Common myeloid progenitor, CD34-positive (primary cell): ENCODE data around the gene VEGFB. TPM values are rescaled to one million over a fixed set of nuclear protein-coding genes. Genes with fewer than 3 reads are reported as not detected.

ENCODE experiments used
- CTCF ChIA-PET: fragments of 350-600 bp; sonication (Branson Sonifier 250); formaldehyde crosslinking; loops from one replicate; lab custom pipeline; 2021; ENCODE audit warnings: antibody characterized with exemption; lab: Charles Lee
- POLR2A ChIA-PET: fragments of 350-600 bp; sonication (Branson Sonifier 250); formaldehyde crosslinking; loops from one replicate; lab custom pipeline; 2021; ENCODE audit warnings: antibody characterized with exemption; lab: Charles Lee
- DNase-seq, 3 donors: peaks; one replicate each; pipeline versions ENCODE4 v3.0.0 to v3.0.0-alpha.2; 2013
- H3K27ac ChIP-seq, 2 experiments: 1 replicate in 1 of 2; 2 replicates in 1 of 2; pipeline ENCODE4 v1.7.0; 2013; ENCODE audit warnings: inconsistent platforms in 2 of 2, low read length in 2 of 2, mild to moderate bottlenecking in 2 of 2, low read depth in 1 of 2, moderate library complexity in 1 of 2; ENCODE audit not compliant: severe bottlenecking in 2 of 2, insufficient read depth in 1 of 2, poor library complexity in 1 of 2
- H3K27me3 ChIP-seq, 5 experiments: replicated peaks in 2 of 5; 1 replicate in 3 of 5; 2 replicates in 2 of 5; pipeline versions ENCODE4 v1.6.1 to v1.7.0; 2013; ENCODE audit warnings: low read length in 4 of 5, mild to moderate bottlenecking in 2 of 5, moderate library complexity in 2 of 5, inconsistent platforms in 1 of 5; ENCODE audit not compliant: insufficient read depth in 5 of 5, control insufficient read depth in 4 of 5
- H3K36me3 ChIP-seq, 4 experiments: 1 replicate in 2 of 4; 2 replicates in 2 of 4; pipeline versions ENCODE4 v1.6.1 to v1.7.0; 2013; ENCODE audit warnings: low read length in 3 of 4, control low read depth in 1 of 4, mild to moderate bottlenecking in 1 of 4; ENCODE audit not compliant: control insufficient read depth in 4 of 4, insufficient read depth in 4 of 4
- H3K4me1 ChIP-seq, 4 experiments: 1 replicate in 3 of 4; 2 replicates in 1 of 4; pipeline versions ENCODE4 v1.6.1 to v1.7.1; 2013; ENCODE audit warnings: low read length in 3 of 4, mild to moderate bottlenecking in 3 of 4, control low read depth in 1 of 4, inconsistent platforms in 1 of 4, moderate library complexity in 1 of 4; ENCODE audit not compliant: control insufficient read depth in 4 of 4, insufficient read depth in 4 of 4; ENCODE audit errors: control extremely low read depth in 1 of 4
- H3K4me3 ChIP-seq, 7 experiments: 1 replicate in 4 of 7; 2 replicates in 3 of 7; pipeline versions ENCODE4 v1.5.1 to v1.7.0; 2013; ENCODE audit warnings: mild to moderate bottlenecking in 7 of 7, low read length in 6 of 7, moderate library complexity in 6 of 7, inconsistent platforms in 2 of 7, low read depth in 2 of 7, control low read depth in 1 of 7; ENCODE audit not compliant: insufficient read depth in 4 of 7, control insufficient read depth in 1 of 7; ENCODE audit errors: extremely low read depth in 1 of 7
- H3K9me3 ChIP-seq, 5 experiments: 1 replicate in 4 of 5; 2 replicates in 1 of 5; pipeline versions ENCODE4 v1.6.1 to v1.7.1; 2013; ENCODE audit warnings: low read length in 4 of 5, mild to moderate bottlenecking in 2 of 5, inconsistent platforms in 1 of 5, low read depth in 1 of 5, moderate library complexity in 1 of 5; ENCODE audit not compliant: control insufficient read depth in 4 of 5, insufficient read depth in 2 of 5; ENCODE audit errors: control extremely low read depth in 1 of 5
- WGBS: methylation state at CpG from one replicate; pipeline ENCODE4 v1.1.5; 2013; ENCODE audit not compliant: insufficient coverage; 5-methylcytosine and 5-hydroxymethylcytosine counted together
- polyA plus RNA-seq: library from polyadenylated mRNA; unstranded; fragments of 120-200 nt; gene quantifications from one replicate; pipeline ENCODE4 v1.2.1, GENCODE V29; 2013

Gene VEGFB
- 38.6 TPM for polyA plus RNA-seq

- no peaks in the 10 kb centered on the region for H3K9me3 ChIP-seq
- H3K36me3 ChIP-seq, result peaks cover 0 to 21% (median 16%) of the 10 kb centered on the region in 4 experiments
- peak in 2 of 3 donors; percentile 54 to 60 for DNase-seq
- peak within 1 kb of the TSS in 1 of 2 experiments; percentile 58 for H3K27ac ChIP-seq
- WGBS, result 9% methylated on average over 47 of the region's 62 CpGs
- peak within 1 kb of the TSS; percentile 29 to 84 (median 70) for H3K4me3 ChIP-seq
- ChIA-PET POLR2A (interaction anchor here (1.0 kb wide), 1 partner anchor 26 kb away, joined by 3 read pairs; no protein-coding TSS in a partner anchor), CTCF (interaction anchor here (1.3 to 5.4 kb wide), 3 partner anchors 11 to 28 kb away, joined by 6 to 58 read pairs (median 13); partner anchors contain the start of gene FERMT3)
- H3K4me1 ChIP-seq, result peaks cover 0 to 44% (median 41%) of the 10 kb centered on the region in 4 experiments
- no peaks in the 10 kb centered on the region for H3K27me3 ChIP-seq
These were observed at the start of gene VEGFB for GRCh38 chr11:64233913-64234586. Gene VEGFB (plus strand): TSS chr11:64234584. CDS start chr11:64234834, 250 bp downstream.

DNA sequence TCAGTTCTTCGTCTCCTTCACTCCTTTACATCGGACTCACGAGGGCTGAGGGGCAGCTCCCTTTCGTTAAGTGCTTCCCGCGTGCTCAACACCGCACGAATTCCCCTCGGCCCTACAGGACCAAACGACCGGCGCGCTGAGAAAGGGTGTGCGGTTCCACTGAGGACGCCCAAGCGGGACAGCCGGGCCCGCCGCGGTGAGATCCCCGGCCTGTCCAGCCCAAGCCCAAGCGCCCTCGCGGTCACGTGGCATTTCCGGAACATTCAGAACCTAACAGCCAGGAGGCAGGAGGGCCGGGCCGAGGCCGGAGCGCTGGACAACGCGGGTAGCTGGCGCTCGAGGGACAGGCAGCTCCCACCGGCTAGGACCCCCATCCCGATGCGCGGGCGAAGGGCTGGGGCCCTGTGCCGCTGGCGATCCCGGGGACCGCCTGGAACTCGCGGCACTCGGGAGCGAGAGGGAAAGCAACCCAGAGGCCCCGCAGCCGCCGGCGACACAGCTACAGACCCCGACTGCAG, 49.1 kb upstream of the VEGFB start:
- Histone ChIP-seq H3K4me3 (peak overlapping the region; percentile 52 to 89 (median 74)), H3K27me3 (no peaks in the 10 kb centered on the region), H3K9me3 (no peaks in the 10 kb centered on the region), H3K27ac (peak overlapping the region; percentile 47 to 74), H3K36me3 (peaks cover 0 to 11% (median 4%) of the 10 kb centered on the region in 4 experiments), H3K4me1 (peaks cover 3 to 47% (median 21%) of the 10 kb centered on the region in 4 experiments)
- ChIA-PET CTCF (interaction anchor here (0.7 to 10.3 kb wide), 8 partner anchors 11 to 118 kb away, joined by 3 to 88 read pairs (median 3); partner anchors contain the start of gene FERMT3), POLR2A (interaction anchor here (0.6 to 4.1 kb wide), 10 partner anchors 10 to 1411 kb away, joined by 3 to 19 read pairs (median 5); partner anchors contain the start of genes FERMT3, MACROD1, NUDT22 and TRPT1)
- WGBS, result under 1% methylated on average over 51 of the region's 52 CpGs
- peak in 1 of 3 donors; percentile 40 for DNase-seq

DNA sequence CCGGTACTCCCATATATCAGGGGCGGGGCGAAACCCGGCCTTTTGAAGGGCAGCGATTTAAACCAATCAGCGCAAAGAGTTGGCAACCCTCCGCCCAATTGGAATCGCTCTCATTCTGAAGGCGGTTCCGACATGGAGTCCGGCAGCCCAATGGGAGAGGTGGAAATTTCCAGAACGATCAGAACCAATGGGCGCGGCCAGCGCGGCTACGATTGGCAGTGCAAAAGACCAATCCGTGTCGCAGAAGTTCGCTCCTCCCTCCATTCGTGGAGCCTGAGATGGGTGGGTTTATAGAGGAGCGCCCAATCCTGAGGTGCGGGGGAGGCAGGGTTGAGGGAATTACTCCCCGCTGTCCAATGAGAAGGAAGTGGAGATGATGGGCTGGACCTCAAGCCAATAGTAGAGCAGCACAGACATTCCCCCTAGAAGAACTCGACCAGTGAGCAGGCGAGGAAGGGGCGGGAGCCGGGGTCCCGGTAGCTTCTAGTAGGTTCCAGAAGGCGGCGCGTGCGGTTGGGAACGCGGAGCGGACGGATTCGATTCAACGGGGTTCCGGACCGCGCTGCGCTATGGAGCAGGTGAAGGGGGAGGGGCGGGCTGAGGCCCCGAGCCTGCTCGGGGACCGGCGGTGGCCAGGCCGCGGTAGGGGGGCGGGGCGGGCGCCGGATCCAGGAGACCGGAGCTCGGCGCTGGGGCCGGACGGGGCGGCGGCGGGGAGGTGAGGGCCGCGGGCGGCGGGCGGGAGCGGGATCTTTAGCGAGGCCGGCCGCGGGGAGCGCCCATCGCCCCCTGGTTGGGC, 48.5 kb upstream of the VEGFB start, which contains the start of gene STIP1:
Gene STIP1 (plus strand): TSS at position 479 of the 799 bp plus-strand sequence. CDS start 91 bp downstream, at position 570.
- Histone ChIP-seq H3K27ac (peak within 1 kb of the TSS; percentile 47 to 74), H3K9me3 (no peaks in the 10 kb centered on the region), H3K4me1 (peaks cover 3 to 44% (median 21%) of the 10 kb centered on the region in 4 experiments), H3K36me3 (peaks cover 0 to 14% (median 6%) of the 10 kb centered on the region in 4 experiments), H3K4me3 (peak within 1 kb of the TSS; percentile 52 to 89 (median 74)), H3K27me3 (no peaks in the 10 kb centered on the region)
- ChIA-PET CTCF (interaction anchor here (0.8 to 10.3 kb wide), 7 partner anchors 12 to 117 kb away, joined by 3 to 88 read pairs (median 3); partner anchors contain the start of gene FERMT3), POLR2A (interaction anchor here (0.6 to 4.1 kb wide), 9 partner anchors 10 to 1411 kb away, joined by 3 to 19 read pairs (median 5); partner anchors contain the start of genes FERMT3, MACROD1, NUDT22 and TRPT1)
- under 1% methylated on average over 58 of the region's 74 CpGs for whole genome bisulfite sequencing
- peak; percentile 100 for DNase-seq

DNA sequence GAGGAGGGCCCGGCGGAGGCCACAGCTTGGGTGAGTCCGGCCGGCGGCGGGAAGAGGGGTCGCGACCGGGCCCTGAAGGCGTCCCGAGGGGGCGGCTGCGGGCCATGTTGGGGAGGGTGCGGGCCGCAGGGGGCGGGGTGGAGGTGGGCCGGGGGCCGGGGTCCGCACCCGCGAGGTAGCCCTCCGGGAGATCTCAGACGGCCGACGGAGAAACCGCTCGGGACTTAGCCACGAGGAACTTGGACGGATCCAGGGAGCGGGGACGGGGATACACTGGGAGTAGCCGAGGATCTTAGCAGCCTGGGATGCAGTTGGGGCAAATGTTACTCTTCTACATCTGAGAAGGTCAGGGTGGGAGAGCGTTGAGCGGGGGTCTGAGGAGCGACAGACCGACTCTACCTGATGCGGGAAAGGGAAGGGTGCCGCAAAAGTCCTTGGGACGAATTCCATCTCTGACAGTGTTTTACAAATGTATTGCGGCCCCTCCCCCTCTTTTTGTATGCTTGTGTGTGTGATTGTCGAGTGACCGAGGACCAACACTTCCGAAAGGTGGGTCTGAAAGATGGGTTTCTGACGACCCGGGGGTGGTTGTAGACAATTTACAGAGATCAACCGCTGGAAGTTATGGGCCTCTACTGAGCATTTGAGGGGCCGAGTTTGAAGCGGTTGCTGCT, 47.8 kb upstream of the VEGFB start:
- 0% methylated on average over 31 of the region's 48 CpGs for WGBS
- H3K36me3 ChIP-seq, result peaks cover 0 to 14% (median 6%) of the 10 kb centered on the region in 4 experiments
- CTCF ChIA-PET, result interaction anchor here (0.8 to 10.3 kb wide), 4 partner anchors 18 to 116 kb away, joined by 3 to 88 read pairs (median 3); partner anchors contain the start of gene FERMT3
- no peaks in the 10 kb centered on the region for H3K27me3 ChIP-seq
- no peak overlapping the region for H3K4me3 ChIP-seq
- POLR2A ChIA-PET, result interaction anchor here (1.0 to 4.1 kb wide), 4 partner anchors 9 to 58 kb away, joined by 4 to 19 read pairs (median 6); partner anchors contain the start of genes FERMT3, NUDT22 and TRPT1
- H3K27ac ChIP-seq, result peak overlapping the region in 1 of 2 experiments; percentile 25
- DNase-seq, result peak in 1 of 3 donors; percentile 28
- H3K4me1 ChIP-seq, result peaks cover 0 to 36% (median 16%) of the 10 kb centered on the region in 4 experiments
- H3K9me3 ChIP-seq, result no peaks in the 10 kb centered on the region

DNA sequence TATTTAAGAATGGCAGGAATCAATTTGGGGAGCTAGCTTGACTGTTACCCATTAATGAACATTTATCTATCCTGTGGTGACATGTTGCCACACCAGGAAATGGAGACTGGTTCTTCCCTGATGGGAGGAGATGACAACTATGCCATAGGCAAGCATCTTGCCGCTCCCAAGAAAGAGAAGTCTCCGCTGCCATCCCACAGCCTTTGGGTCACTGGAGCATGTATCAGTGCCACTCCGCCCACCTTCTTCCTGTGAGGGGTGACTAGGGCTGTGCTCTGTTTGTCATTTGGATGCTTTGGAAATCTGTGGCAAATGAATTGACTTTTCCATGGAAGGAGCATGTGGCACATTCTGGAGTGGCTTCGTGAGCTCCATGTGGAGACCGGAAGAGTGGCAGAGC, 42.0 kb upstream of the VEGFB start:
- POLR2A ChIA-PET, result no interaction called here
- no peak for DNase-seq
- 100% methylated on average over 3 of the region's 5 CpGs for WGBS
- H3K4me3 ChIP-seq, result no peak overlapping the region
- H3K27me3 ChIP-seq, result no peaks in the 10 kb centered on the region
- H3K27ac ChIP-seq, result peak overlapping the region in 1 of 2 experiments; percentile 6
- H3K4me1 ChIP-seq, result peaks cover 0 to 10% (median under 1%) of the 10 kb centered on the region in 4 experiments
- H3K9me3 ChIP-seq, result no peaks in the 10 kb centered on the region
- H3K36me3 ChIP-seq, result peaks cover 24 to 64% (median 52%) of the 10 kb centered on the region in 4 experiments
- CTCF ChIA-PET, result interaction anchor here (1.5 to 10.3 kb wide), 2 partner anchors 12 to 25 kb away, joined by 4 to 88 read pairs; partner anchors contain the start of gene FERMT3
